BE2C (cell line): ENCODE data around the gene MT1X. TPM values are rescaled to one million over a fixed set of nuclear protein-coding genes. Genes with fewer than 3 reads are reported as not detected.

Experiments used
- DNase-seq: peaks from one replicate; pipeline ENCODE4 v3.0.0-alpha.2; 2020
- H3K27me3 ChIP-seq: fragments of 250-450 bp; sonication (Bioruptor Pico); 2 replicates; pipeline ENCODE4 v1.5.1; 2020; ENCODE audit warnings: mild to moderate bottlenecking
- H3K36me3 ChIP-seq: fragments of 250-450 bp; sonication (Bioruptor Pico); 2 replicates; pipeline ENCODE4 v1.5.1; 2020; ENCODE audit warnings: mild to moderate bottlenecking
- H3K4me1 ChIP-seq: fragments of 250-450 bp; sonication (Bioruptor Pico); 2 replicates; pipeline ENCODE4 v1.5.1; 2020
- H3K4me3 ChIP-seq: 2 replicates; pipeline ENCODE4 v1.5.1; 2011; ENCODE audit warnings: low read depth, low read length
- H3K9me3 ChIP-seq: fragments of 250-450 bp; sonication (Bioruptor Pico); 2 replicates; pipeline ENCODE4 v1.5.1; 2020
- polyA plus RNA-seq: library from polyadenylated mRNA; unstranded; fragments of >200 nt; gene quantifications from one replicate; pipeline ENCODE4 v1.2.1, GENCODE V29; 2012; ENCODE audit warnings: low read depth, missing spikeins; ENCODE audit not compliant: insufficient read length, insufficient read depth
- TF ChIP-seq, protein P1 (sequence below): IDR thresholded peaks from 2 replicates; pipeline ENCODE4 v1.5.1; 2012; ENCODE audit warnings: mild to moderate bottlenecking, low read depth, low read length

MT1X gene
- polyA plus RNA-seq, result 8.3 TPM

DNA sequence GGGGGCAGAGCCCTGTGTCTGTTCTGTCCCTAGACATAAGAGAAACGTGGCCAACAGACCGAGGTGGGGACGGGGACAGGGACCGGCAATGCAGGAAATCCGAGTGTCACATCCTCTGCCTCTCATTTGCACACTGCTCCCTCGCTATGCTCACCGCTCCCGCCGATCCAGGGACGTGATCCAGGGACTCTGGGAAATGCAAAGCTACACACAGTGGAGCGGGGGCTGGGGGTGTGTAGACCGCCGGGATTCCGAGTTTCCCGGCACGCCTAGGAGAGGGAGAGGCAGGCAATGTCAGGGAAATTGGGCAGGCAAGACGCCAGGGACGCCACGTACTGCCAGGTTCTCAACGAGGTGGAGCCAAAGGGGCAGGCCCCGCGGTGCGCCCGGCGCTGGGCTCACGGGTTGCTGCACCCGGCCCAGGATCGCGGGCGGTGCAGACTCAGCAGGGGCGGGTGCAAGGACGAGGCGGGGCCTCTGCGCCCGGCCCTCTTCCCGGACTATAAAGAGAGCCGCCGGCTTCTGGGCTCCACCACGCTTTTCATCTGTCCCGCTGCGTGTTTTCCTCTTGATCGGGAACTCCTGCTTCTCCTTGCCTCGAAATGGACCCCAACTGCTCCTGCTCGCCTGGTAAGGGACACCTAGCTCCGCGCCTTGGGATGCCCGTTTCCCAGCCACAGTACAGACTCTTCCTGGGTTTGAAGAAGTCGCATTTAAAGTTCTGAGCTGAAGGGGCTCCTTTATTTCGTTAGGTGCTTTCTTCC lies at the start of gene MT1X:
Gene MT1X, plus strand, starts transcription at position 532 of the 764 bp plus-strand sequence. Its CDS starts 71 bp downstream, at position 603.
- DNase-seq, result peak; percentile 87
- Histone ChIP-seq H3K9me3 (no peaks in the 10 kb centered on the region), H3K4me3 (peak within 1 kb of the TSS; percentile 73), H3K27me3 (no peaks in the 10 kb centered on the region), H3K36me3 (no peaks in the 10 kb centered on the region), H3K4me1 (no peaks in the 10 kb centered on the region)
- TF ChIP-seq, protein P1, sequence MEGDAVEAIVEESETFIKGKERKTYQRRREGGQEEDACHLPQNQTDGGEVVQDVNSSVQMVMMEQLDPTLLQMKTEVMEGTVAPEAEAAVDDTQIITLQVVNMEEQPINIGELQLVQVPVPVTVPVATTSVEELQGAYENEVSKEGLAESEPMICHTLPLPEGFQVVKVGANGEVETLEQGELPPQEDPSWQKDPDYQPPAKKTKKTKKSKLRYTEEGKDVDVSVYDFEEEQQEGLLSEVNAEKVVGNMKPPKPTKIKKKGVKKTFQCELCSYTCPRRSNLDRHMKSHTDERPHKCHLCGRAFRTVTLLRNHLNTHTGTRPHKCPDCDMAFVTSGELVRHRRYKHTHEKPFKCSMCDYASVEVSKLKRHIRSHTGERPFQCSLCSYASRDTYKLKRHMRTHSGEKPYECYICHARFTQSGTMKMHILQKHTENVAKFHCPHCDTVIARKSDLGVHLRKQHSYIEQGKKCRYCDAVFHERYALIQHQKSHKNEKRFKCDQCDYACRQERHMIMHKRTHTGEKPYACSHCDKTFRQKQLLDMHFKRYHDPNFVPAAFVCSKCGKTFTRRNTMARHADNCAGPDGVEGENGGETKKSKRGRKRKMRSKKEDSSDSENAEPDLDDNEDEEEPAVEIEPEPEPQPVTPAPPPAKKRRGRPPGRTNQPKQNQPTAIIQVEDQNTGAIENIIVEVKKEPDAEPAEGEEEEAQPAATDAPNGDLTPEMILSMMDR, result no peak

- Histone ChIP-seq H3K36me3 (no peaks in the 10 kb centered on the region), H3K4me1 (peaks cover 2% of the 10 kb centered on the region; the same call in 1 of the 2 replicates), H3K9me3 (no peaks in the 10 kb centered on the region), H3K27me3 (peaks cover 66% of the 10 kb centered on the region), H3K4me3 (no peak overlapping the region)
- TF ChIP-seq, protein P1, result no peak
- no peak for DNase-seq
These were observed 49.4 kb upstream of the MT1X start for GRCh38 chr16:56632848-56633365.

DNA sequence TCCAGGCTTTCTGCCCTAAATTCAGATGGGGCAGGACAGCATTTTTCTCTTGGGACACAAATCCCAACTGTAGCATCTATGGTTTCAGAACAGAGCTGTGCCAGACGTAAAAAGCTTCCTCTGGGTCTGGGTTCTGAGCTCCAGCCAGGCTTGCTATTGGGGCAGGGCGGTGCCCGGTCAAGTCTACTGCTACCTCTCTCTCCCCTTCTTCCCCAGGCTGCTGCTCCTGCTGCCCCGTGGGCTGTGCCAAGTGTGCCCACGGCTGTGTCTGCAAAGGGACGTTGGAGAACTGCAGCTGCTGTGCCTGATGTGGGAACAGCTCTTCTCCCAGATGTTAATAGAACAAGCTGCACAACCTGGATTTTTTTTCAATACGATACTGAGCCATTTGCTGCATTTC lies 48.7 kb upstream of the MT1X start:
- Histone ChIP-seq H3K4me1 (peaks cover 2% of the 10 kb centered on the region; the same call in 1 of the 2 replicates), H3K27me3 (peaks cover 73% of the 10 kb centered on the region), H3K4me3 (no peak overlapping the region), H3K36me3 (no peaks in the 10 kb centered on the region), H3K9me3 (no peaks in the 10 kb centered on the region)
- TF ChIP-seq, protein P1, result no peak
- no peak for DNase-seq

- no peak for DNase-seq
- Histone ChIP-seq H3K27me3 (peaks cover 86% of the 10 kb centered on the region), H3K4me3 (no peak overlapping the region), H3K4me1 (no peaks in the 10 kb centered on the region), H3K36me3 (no peaks in the 10 kb centered on the region), H3K9me3 (no peaks in the 10 kb centered on the region)
- TF ChIP-seq, protein P1, result no peak
These were observed 47.4 kb upstream of the MT1X start for GRCh38 chr16:56634715-56635440.

- TF ChIP-seq, protein P1, result no peak
- H3K4me3 ChIP-seq, result no peak overlapping the region
- no peaks in the 10 kb centered on the region for H3K4me1 ChIP-seq
- peaks cover 87% of the 10 kb centered on the region for H3K27me3 ChIP-seq
- no peaks in the 10 kb centered on the region for H3K36me3 ChIP-seq
- H3K9me3 ChIP-seq, result no peaks in the 10 kb centered on the region
- DNase-seq, result no peak
These were observed 46.8 kb upstream of the MT1X start for GRCh38 chr16:56635441-56635967.
